ENCODE data around the gene UTP3. TPM values are rescaled to one million over a fixed set of nuclear protein-coding genes. Genes with fewer than 3 reads are reported as not detected.
"Not testable (repeated sequence)": the region's sequence is repeated elsewhere in the genome, so short reads cannot be mapped to it uniquely, and the experiment has no call there.

Gene UTP3
- total RNA-seq, 1 donor from 2014 or later: 29.4 TPM

DNA sequence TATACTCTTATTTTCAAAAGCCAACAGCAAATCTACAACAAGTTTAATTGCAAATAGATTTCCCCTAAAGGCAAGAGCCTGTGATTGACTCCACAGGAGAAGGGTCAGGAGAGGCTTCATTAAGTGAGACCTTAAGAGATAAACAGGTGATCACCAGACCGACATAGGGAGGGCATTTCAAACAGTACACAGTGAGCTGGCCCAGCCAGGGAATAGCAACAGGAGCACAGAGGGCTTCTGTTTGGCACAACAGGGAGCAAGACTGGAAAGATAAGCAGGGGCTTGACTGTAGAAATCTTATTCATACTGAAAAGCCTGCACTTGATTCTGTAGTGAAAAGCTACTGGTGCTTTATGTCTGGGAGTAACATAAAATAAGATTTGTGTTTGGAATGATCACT is 37.3 kb downstream of the UTP3 start:
- Mint-ChIP-seq H3K36me3 (ENCODE audit: unreplicated experiment) (peaks cover 14% of the 10 kb centered on the region), H3K4me1 (ENCODE audit: unreplicated experiment) (peaks cover 35% of the 10 kb centered on the region), H3K27ac (ENCODE audit: unreplicated experiment) (no peak overlapping the region), H3K9me3 (ENCODE audit: unreplicated experiment) (no peaks in the 10 kb centered on the region), H3K4me3 (ENCODE audit: unreplicated experiment) (no peak overlapping the region), H3K27me3 (ENCODE audit: unreplicated experiment) (no peaks in the 10 kb centered on the region)
- no peak for DNase-seq (ENCODE audit: extremely low spot score, unreplicated experiment)
- TF ChIP-seq, protein P1, sequence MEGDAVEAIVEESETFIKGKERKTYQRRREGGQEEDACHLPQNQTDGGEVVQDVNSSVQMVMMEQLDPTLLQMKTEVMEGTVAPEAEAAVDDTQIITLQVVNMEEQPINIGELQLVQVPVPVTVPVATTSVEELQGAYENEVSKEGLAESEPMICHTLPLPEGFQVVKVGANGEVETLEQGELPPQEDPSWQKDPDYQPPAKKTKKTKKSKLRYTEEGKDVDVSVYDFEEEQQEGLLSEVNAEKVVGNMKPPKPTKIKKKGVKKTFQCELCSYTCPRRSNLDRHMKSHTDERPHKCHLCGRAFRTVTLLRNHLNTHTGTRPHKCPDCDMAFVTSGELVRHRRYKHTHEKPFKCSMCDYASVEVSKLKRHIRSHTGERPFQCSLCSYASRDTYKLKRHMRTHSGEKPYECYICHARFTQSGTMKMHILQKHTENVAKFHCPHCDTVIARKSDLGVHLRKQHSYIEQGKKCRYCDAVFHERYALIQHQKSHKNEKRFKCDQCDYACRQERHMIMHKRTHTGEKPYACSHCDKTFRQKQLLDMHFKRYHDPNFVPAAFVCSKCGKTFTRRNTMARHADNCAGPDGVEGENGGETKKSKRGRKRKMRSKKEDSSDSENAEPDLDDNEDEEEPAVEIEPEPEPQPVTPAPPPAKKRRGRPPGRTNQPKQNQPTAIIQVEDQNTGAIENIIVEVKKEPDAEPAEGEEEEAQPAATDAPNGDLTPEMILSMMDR (IDR thresholded peaks at IDR 0.05): no peak

DNA sequence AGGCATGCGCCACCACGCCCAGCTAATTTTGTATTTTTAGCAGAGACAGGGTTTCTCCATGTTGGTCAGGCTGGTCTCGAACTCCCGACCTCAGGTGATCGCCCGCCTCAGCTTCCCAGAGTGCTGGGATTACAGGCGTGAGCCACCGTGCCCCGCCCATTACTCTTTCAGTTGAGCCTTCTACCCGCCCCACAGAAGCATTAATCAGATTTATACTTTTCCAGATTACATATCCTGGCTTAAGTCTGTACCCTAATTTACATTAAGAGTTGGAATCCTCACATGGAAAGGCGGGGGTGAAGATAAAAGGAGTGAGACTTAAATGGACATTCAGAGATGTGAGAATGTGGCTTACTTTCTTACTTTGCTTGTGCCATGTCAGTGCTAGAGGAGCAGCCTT is 38.2 kb downstream of the UTP3 start:
- not testable (repeated sequence) for H3K27me3 Mint-ChIP-seq (ENCODE audit: unreplicated experiment); H3K27ac Mint-ChIP-seq (ENCODE audit: unreplicated experiment); DNase-seq (ENCODE audit: extremely low spot score, unreplicated experiment); H3K4me3 Mint-ChIP-seq (ENCODE audit: unreplicated experiment); H3K9me3 Mint-ChIP-seq (ENCODE audit: unreplicated experiment)
- peaks cover 14% of the 10 kb centered on the region for H3K36me3 Mint-ChIP-seq (ENCODE audit: unreplicated experiment)
- peaks cover 34% of the 10 kb centered on the region for H3K4me1 Mint-ChIP-seq (ENCODE audit: unreplicated experiment)

- H3K9me3 Mint-ChIP-seq (ENCODE audit: unreplicated experiment): no peaks in the 10 kb centered on the region
- no peak overlapping the region for H3K4me3 Mint-ChIP-seq (ENCODE audit: unreplicated experiment)
- H3K27ac Mint-ChIP-seq (ENCODE audit: unreplicated experiment): no peak overlapping the region
- peaks cover 21% of the 10 kb centered on the region for H3K4me1 Mint-ChIP-seq (ENCODE audit: unreplicated experiment)
- no peaks in the 10 kb centered on the region for H3K27me3 Mint-ChIP-seq (ENCODE audit: unreplicated experiment)
- TF ChIP-seq, protein P1 (IDR thresholded peaks at IDR 0.05): no peak
- no peak for DNase-seq (ENCODE audit: extremely low spot score, unreplicated experiment)
- H3K36me3 Mint-ChIP-seq (ENCODE audit: unreplicated experiment): peaks cover 17% of the 10 kb centered on the region
These were observed 39.8 kb downstream of the UTP3 start for GRCh38 chr4:70728091-70728490.

DNA sequence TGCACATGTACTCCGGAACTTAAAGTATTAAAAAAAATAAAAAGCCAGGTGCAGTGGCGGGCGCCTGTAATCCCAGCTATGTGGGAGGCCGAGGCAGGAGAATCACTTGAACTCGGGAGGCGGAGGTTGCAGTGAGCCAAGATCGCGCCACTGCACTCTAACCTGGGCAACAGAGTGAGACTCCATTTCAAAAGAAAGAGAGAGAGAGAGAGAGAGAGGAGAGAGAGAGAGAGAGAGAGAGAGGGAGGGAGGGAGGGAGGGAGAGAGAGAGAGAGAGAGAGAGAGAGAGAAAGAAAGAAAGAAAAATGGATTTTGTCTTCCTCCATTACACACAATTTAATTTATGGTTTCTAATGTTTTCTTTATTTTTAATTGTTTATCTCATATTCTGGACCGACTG is 44.5 kb downstream of the UTP3 start:
- not testable (repeated sequence) for H3K36me3 Mint-ChIP-seq (ENCODE audit: unreplicated experiment); H3K9me3 Mint-ChIP-seq (ENCODE audit: unreplicated experiment); H3K27me3 Mint-ChIP-seq (ENCODE audit: unreplicated experiment); H3K4me3 Mint-ChIP-seq (ENCODE audit: unreplicated experiment); H3K27ac Mint-ChIP-seq (ENCODE audit: unreplicated experiment); DNase-seq (ENCODE audit: extremely low spot score, unreplicated experiment)
- peaks cover 28% of the 10 kb centered on the region for H3K4me1 Mint-ChIP-seq (ENCODE audit: unreplicated experiment)

- H3K4me1 Mint-ChIP-seq (ENCODE audit: unreplicated experiment): peaks cover 22% of the 10 kb centered on the region
- no peaks in the 10 kb centered on the region for H3K27me3 Mint-ChIP-seq (ENCODE audit: unreplicated experiment)
- H3K9me3 Mint-ChIP-seq (ENCODE audit: unreplicated experiment): no peaks in the 10 kb centered on the region
- peak overlapping the region; percentile 79 for H3K27ac Mint-ChIP-seq (ENCODE audit: unreplicated experiment)
- DNase-seq (ENCODE audit: extremely low spot score, unreplicated experiment): no peak
- TF ChIP-seq, protein P1 (IDR thresholded peaks at IDR 0.05): no peak
- H3K36me3 Mint-ChIP-seq (ENCODE audit: unreplicated experiment): peaks cover 3% of the 10 kb centered on the region
- peak overlapping the region; percentile 69 for H3K4me3 Mint-ChIP-seq (ENCODE audit: unreplicated experiment)
These were observed 46.0 kb downstream of the UTP3 start for GRCh38 chr4:70734168-70734954.

DNA sequence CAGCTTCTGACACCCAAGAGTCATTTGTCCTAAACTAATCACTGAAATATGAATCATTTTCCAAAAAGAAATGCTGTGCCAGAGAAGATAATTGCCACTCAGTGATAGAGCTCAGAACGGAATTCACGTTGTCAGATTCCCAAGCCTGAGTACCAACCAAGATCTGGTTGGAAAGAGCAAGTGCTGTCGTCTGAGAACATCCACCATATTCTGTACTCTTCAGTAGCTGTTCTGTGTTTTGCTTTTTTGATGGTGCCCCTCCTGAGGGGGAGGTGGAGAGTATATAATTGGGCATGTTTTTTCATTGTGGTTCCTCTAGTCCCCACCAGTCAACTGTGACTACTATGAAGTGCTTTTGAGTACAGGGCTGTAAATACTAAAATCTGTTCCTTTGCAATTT is 46.6 kb downstream of the UTP3 start:
- peak overlapping the region; percentile 79 for H3K27ac Mint-ChIP-seq (ENCODE audit: unreplicated experiment)
- peaks cover 23% of the 10 kb centered on the region for H3K4me1 Mint-ChIP-seq (ENCODE audit: unreplicated experiment)
- H3K9me3 Mint-ChIP-seq (ENCODE audit: unreplicated experiment): no peaks in the 10 kb centered on the region
- DNase-seq (ENCODE audit: extremely low spot score, unreplicated experiment): no peak
- H3K27me3 Mint-ChIP-seq (ENCODE audit: unreplicated experiment): no peaks in the 10 kb centered on the region
- peaks cover 3% of the 10 kb centered on the region for H3K36me3 Mint-ChIP-seq (ENCODE audit: unreplicated experiment)
- TF ChIP-seq, protein P1 (IDR thresholded peaks at IDR 0.05): no peak
- peak overlapping the region; percentile 69 for H3K4me3 Mint-ChIP-seq (ENCODE audit: unreplicated experiment)
